Left ventricle myocardium inferior (tissue), 1 donor: ENCODE measurements around the gene DPP6. TPM values are rescaled to one million over a fixed set of nuclear protein-coding genes. Genes with fewer than 3 reads are reported as not detected.

Experiments
- DNase-seq: peaks from one replicate; pipeline ENCODE4 v3.0.0-alpha.2; 2020
- H3K27ac ChIP-seq: fragments of 200-600 bp; replicated peaks from 2 replicates; pipeline ENCODE4 v1.8.0; 2021
- H3K27me3 ChIP-seq: fragments of 200-600 bp; 2 replicates; pipeline ENCODE4 v1.8.0; 2021; ENCODE audit warnings: low read depth
- H3K36me3 ChIP-seq: fragments of 200-600 bp; 2 replicates; pipeline ENCODE4 v1.8.0; 2021
- H3K4me1 ChIP-seq: fragments of 200-600 bp; 2 replicates; pipeline ENCODE4 v1.8.0; 2021
- H3K4me3 ChIP-seq: fragments of 200-600 bp; 2 replicates; pipeline ENCODE4 v1.8.0; 2021; ENCODE audit warnings: mild to moderate bottlenecking, moderate library complexity
- H3K9me3 ChIP-seq: fragments of 200-600 bp; replicated peaks from 2 replicates; pipeline ENCODE4 v1.8.0; 2021
- intact Hi-C: fragments of 100-400 bp; cut with micrococcal nuclease; formaldehyde crosslinking; loops from one replicate; pipeline ENCODE4 v1.11.0; 2022
- total RNA-seq: library from RNA; stranded (reverse); fragmentation: NEBNext Ultra II Directional; extraction: Animal tissue kit (Norgen Biotek cat#: 25700); gene quantifications from one replicate; pipeline ENCODE4 v1.2.1, GENCODE V29; 2021
- TF ChIP-seq, protein P1 (sequence below): fragments of 200-600 bp; IDR thresholded peaks from 2 replicates; pipeline ENCODE4 v1.8.0; 2021; ENCODE audit warnings: antibody characterized with exemption, mild to moderate bottlenecking, borderline replicate concordance
- donor health status: DM: no; HTN: yes; CAD: no; lungs with severe emphysema.

The DPP6 gene
- total RNA-seq, 1 donor from 2014 or later, result 0.25 TPM

DNA sequence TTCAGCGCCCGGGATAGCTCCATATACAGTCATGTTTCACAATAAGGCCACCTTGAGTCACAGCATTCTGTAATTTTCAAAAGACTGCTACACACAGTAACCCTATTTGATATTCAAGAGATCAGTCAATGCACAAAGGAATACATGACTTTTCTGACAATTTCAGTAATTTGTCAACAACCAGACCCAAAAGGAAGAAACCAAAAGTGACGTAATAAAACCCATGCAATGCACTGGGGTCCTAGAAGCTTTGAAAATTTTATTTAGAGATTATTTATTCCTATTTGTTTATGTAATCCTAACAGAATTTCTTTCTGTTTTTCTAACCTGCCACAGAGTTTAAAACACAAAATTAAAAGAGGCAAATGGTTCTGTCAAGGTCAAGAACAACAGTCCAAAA lies 421.2 kb downstream of the DPP6 start:
- no peak for DNase-seq
- TF ChIP-seq, protein P1, sequence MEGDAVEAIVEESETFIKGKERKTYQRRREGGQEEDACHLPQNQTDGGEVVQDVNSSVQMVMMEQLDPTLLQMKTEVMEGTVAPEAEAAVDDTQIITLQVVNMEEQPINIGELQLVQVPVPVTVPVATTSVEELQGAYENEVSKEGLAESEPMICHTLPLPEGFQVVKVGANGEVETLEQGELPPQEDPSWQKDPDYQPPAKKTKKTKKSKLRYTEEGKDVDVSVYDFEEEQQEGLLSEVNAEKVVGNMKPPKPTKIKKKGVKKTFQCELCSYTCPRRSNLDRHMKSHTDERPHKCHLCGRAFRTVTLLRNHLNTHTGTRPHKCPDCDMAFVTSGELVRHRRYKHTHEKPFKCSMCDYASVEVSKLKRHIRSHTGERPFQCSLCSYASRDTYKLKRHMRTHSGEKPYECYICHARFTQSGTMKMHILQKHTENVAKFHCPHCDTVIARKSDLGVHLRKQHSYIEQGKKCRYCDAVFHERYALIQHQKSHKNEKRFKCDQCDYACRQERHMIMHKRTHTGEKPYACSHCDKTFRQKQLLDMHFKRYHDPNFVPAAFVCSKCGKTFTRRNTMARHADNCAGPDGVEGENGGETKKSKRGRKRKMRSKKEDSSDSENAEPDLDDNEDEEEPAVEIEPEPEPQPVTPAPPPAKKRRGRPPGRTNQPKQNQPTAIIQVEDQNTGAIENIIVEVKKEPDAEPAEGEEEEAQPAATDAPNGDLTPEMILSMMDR, result no peak
- H3K9me3 ChIP-seq, result no peaks in the 10 kb centered on the region

DNA sequence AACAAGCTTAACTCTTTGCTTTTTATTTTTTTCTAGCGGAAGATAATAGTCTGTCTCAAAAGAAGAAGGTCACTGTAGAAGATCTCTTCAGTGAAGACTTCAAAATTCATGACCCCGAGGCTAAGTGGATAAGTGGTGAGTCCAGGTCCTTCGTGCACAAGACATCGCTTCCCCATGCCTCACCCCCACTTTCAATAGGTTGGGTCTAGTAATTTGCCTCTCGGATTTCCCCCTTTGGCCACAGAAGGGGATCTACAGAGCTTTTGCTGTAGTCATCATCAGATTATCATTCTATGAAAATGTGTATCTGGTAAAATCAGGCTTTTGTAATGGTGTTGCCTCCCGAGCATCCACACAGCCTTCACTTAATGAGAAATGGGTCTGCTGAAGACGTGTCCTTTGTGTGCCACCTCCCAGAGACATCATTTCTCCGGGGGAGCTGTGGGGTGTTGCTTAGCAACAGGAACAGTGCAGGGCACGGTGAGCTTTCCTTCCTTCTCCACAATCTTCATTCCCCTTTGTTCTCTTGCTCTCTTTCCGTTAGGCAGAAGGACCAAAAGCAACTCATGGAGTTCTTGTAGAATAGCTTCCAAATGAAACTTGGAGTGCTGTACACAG lies 422.8 kb downstream of the DPP6 start:
- Histone ChIP-seq H3K27me3 (peaks cover 4% of the 10 kb centered on the region), H3K27ac (no peak overlapping the region), H3K36me3 (no peaks in the 10 kb centered on the region), H3K9me3 (no peaks in the 10 kb centered on the region), H3K4me1 (no peaks in the 10 kb centered on the region), H3K4me3 (no peak overlapping the region)
- intact Hi-C loops, result no loop called here
- TF ChIP-seq, protein P1, result no peak
- DNase-seq, result no peak

More for the DNA sequence above, 421.2 kb downstream of the DPP6 start:
- Histone ChIP-seq H3K27ac (no peak overlapping the region), H3K4me1 (no peaks in the 10 kb centered on the region), H3K27me3 (no peaks in the 10 kb centered on the region), H3K36me3 (no peaks in the 10 kb centered on the region), H3K4me3 (no peak overlapping the region)
- intact Hi-C loops, result no loop called here

DNA sequence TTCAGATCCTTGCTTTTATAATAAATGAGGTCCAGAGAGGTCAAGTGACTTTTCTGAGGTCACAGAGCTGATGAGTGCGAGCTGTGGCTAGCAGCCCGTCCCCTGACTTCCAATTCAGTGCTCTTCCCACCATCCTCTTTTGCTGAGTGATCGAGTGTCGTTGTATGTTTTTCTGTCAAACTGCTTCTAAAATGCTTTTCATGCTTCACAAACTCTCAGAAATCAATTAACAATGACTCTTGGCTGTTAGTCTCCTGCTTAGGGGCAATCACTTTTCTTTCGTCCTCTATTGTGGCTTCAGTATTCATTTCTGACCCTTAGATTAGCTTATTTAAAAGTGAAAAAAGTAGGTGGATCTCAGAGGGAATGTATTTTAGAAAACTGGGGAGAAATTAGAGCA lies 423.7 kb downstream of the DPP6 start:
- intact Hi-C loops, result no loop called here
- Histone ChIP-seq H3K4me1 (no peaks in the 10 kb centered on the region), H3K4me3 (no peak overlapping the region), H3K27ac (no peak overlapping the region), H3K9me3 (no peaks in the 10 kb centered on the region), H3K27me3 (peaks cover 8% of the 10 kb centered on the region), H3K36me3 (no peaks in the 10 kb centered on the region)
- TF ChIP-seq, protein P1, result no peak
- no peak for DNase-seq

DNA sequence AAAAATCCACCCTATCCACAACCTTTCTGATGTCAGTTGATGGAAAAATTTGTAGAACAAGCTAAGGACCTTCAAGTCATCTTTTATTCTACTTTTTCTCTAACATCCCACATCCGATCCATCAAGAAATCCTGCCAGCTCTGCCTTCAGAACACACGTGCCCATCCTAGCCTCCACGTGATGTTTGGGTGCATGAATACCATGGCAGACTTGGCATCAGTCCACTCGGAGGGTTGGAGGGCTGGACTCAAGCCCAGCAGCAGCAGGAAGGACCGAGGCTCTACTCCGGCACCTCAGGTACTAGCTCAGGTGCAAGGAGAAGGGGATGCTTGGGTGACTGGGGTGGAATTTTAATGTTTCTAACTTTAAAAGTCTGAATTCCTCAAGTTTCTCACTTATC lies 428.6 kb downstream of the DPP6 start:
- intact Hi-C loops, result no loop called here
- TF ChIP-seq, protein P1, result no peak

DNA sequence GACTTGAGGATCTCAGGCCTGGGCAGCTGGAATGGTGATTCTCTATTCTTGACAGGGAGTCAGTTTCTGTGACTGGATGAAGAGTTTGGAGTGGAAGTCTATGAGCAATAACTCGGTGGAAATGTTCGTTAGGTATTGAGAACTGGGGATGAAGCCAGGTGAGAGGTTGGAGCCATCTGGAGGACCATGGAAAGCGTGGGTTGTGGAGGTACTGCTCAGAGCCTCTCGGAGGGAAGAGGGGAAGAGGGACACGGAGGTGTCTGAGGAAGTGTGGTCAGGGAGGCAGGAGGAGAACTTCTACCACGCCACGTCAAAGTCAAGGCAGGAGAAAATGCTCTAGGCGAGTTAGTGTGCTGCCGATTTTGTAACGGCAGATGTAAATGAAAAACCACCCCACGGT lies 430.7 kb downstream of the DPP6 start:
- TF ChIP-seq, protein P1, result no peak
- no peak for DNase-seq
- no peaks in the 10 kb centered on the region for H3K4me1 ChIP-seq
- intact Hi-C loops, result no loop called here
- no peak overlapping the region for H3K27ac ChIP-seq
- H3K27me3 ChIP-seq, result peaks cover 8% of the 10 kb centered on the region
- no peaks in the 10 kb centered on the region for H3K9me3 ChIP-seq
- H3K36me3 ChIP-seq, result no peaks in the 10 kb centered on the region
- H3K4me3 ChIP-seq, result no peak overlapping the region

More for the DNA sequence above, 428.6 kb downstream of the DPP6 start:
- Histone ChIP-seq H3K27ac (no peak overlapping the region), H3K27me3 (peaks cover 8% of the 10 kb centered on the region), H3K9me3 (no peaks in the 10 kb centered on the region), H3K36me3 (no peaks in the 10 kb centered on the region), H3K4me1 (no peaks in the 10 kb centered on the region), H3K4me3 (no peak overlapping the region)
- no peak for DNase-seq
